ENCODE measurements around the gene ATG4C.

- no peak for TF ChIP-seq CTCF (IDR thresholded peaks at IDR 0.05)
- TF ChIP-seq EP300 (IDR thresholded peaks at IDR 0.05): no peak
- TF ChIP-seq POLR2A (IDR thresholded peaks at IDR 0.05): no peak
Observed at GRCh38 chr1:62884156-62884740, 100.3 kb downstream of the ATG4C start.
